ENCODE measurements around the gene ACVR2A.

- TF ChIP-seq, protein P1, sequence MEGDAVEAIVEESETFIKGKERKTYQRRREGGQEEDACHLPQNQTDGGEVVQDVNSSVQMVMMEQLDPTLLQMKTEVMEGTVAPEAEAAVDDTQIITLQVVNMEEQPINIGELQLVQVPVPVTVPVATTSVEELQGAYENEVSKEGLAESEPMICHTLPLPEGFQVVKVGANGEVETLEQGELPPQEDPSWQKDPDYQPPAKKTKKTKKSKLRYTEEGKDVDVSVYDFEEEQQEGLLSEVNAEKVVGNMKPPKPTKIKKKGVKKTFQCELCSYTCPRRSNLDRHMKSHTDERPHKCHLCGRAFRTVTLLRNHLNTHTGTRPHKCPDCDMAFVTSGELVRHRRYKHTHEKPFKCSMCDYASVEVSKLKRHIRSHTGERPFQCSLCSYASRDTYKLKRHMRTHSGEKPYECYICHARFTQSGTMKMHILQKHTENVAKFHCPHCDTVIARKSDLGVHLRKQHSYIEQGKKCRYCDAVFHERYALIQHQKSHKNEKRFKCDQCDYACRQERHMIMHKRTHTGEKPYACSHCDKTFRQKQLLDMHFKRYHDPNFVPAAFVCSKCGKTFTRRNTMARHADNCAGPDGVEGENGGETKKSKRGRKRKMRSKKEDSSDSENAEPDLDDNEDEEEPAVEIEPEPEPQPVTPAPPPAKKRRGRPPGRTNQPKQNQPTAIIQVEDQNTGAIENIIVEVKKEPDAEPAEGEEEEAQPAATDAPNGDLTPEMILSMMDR (optimal IDR thresholded peaks at IDR 0.05 in 1 of 3, IDR thresholded peaks at IDR 0.05 in 1 of 3, conservative IDR thresholded peaks at IDR 0.05 in 1 of 3; ENCODE audit: extremely low read depth in 1 of 3, insufficient read depth in 2 of 3, low read length in 3 of 3), result no peak
- no peak for TF ChIP-seq EZH2 (IDR thresholded peaks at IDR 0.05; ENCODE audit: low read length)
Measured at GRCh38 chr2:147869934-147870333, 25.1 kb downstream of the ACVR2A start.
